OCI-LY1 (cell line): Measurements from ENCODE around the gene SCLT1.

Experiments used
- CTCF ChIP-seq: fragments of 200-600 bp; sonication (generic), shearing (Covaris generic); IDR thresholded peaks from 2 replicates; pipeline ENCODE4 v1.5.1; 2017; ENCODE audit warnings: mild to moderate bottlenecking, antibody characterized with exemption, low read length, moderate library complexity, mixed read lengths
- EZH2 ChIP-seq: fragments of 200-600 bp; sonication (generic), shearing (Covaris generic); IDR thresholded peaks from 2 replicates; pipeline ENCODE4 v1.8.0; 2017; ENCODE audit warnings: borderline replicate concordance, mixed run types, mild to moderate bottlenecking, antibody characterized with exemption, low read length, moderate library complexity, mixed read lengths

DNA sequence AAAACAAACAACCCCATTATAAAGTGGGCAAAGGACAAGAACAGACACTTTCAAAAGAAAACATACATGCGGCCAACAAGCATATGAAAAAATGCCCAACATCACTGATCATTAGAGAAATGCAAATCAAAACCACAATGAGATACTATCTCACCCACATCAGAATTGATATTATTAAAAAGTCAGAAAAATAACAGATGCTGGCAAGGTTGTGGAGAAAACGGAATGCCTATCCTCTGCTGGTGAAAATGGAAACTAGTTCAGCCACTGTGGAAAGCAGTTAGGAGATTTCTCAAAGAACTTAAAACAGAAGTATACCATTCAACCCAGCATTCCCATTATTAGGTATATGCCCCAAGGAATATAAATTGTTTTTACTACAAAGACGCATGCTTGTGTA lies 171.4 kb downstream of the SCLT1 start:
- TF ChIP-seq CTCF (no peak), EZH2 (no peak)
